NCI-H345 treated with DMSO at 0.1 percent for 48 hours (cell line): Measurements from ENCODE around the gene STARD10.
"Not testable (repeated sequence)": the region's sequence is repeated elsewhere in the genome, so short reads cannot be mapped to it uniquely, and the experiment has no call there.

Experiments
- DNase-seq: peaks from one replicate; lab custom pipeline; 2025; ENCODE audit not compliant: unreplicated experiment; lab: John Stamatoyannopoulos, UW

Gene STARD10

DNA sequence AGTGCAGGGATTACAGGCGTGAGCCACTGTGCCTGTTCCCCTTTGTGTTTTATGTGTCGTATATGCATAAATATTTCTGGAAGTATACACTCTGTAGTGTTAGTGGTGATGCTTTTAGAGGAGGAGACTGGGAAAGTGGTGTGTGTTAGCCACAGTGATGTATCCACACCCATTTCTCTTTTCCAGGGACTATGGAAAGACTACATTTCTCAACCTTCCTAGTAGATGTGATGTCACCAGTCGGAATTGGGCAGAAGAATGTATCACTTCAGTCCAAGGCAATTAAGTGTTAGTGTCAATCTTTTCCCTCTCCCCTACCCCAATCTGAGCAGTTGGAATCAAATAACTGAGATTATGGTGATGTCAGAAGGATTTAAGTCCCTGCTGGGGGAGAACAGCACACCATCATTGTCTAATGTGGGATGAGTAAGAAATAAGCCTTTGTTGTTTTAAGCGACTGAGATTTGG lies 14.5 kb upstream of the STARD10 start:
- DNase-seq = no peak

DNA sequence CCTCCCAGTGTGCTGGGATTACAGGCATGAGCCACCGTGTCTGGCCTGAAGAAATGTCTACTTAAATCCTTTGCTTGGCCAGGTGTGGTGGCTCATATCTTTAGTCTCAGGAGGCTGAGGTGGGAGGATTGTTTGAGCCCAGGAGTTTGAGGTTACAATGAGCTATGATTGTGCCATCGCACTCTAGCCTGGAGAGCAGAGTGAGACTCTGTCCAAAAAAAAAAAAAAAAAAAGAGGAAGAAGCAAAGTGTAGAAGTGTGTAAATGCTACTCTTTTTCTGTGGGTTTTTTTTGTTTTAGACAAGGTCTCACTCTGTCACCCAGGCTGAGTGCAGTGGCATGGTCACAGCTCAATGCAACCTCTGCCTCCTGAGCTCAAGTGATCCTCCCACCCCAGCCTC lies 13.9 kb upstream of the STARD10 start:
- DNase-seq = no peak

DNA sequence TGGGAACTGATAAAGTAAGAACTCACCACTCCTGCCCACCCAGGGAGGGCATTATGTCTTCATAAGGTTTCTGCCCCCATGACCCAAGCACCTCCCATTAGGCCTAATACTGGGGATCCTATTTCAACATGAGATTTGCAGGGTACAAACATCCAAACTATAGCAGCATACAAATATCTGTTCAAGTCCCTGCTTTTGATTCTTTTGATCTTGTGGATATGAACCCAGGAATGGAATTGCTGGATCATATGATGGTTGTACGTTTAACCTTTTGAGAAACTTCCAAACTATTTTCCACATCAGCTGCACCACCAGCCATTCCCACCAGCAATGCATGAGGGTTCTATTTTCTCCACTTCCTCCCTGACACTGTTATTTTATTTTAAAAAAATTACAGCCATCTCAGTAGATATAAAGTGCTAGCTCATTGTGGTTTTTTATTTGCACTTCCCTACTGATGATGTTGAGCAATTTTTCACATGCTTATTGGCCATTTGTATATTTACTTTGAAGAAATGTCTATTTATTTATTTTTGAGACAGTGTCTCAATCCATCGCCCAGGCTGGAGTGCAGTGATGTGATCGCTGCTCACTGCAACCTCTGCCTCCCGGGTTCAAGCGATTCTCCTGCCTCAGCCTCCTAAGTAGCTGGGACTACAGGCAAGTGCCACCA lies 13.3 kb upstream of the STARD10 start:
- DNase-seq = no peak

DNA sequence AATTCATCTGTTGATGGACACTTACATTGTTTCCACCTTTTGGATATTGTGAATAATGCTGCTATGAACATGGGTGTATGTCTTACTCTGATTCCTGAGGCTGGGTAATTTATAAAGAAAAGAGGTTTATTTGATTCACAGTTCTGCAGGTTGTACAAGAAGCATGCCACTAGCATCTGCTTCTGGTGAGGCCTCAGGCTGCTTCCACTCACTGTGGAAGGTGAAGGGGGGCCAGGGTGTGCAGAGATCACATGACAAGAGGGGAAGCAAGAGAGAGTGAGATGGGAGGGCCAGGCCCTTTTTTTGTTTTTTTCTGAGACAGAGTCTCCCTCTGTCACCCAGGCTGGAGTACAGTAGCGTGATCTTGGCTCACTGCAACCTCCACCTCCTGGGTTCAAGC lies 12.5 kb upstream of the STARD10 start:
- not testable (repeated sequence) for DNase-seq

DNA sequence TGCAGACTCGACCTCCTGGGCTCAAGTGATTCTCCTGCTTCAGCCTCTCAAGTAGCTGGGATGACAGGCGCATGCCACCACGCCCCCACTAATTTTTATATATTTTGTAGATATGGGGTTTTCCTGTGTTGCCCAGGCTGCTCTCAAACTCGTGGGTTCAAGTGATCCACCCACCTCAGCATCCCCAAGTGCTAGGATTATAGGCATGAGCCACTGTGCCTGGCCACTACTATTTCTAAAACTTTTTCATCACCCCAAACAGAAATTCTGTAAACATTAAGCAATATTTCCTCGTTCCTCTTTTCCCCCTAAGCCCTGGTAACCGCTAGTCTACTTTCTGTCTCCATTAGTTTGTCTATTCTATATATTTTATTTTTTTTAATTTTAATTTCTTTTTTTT lies 11.4 kb upstream of the STARD10 start:
- no peak for DNase-seq

DNA sequence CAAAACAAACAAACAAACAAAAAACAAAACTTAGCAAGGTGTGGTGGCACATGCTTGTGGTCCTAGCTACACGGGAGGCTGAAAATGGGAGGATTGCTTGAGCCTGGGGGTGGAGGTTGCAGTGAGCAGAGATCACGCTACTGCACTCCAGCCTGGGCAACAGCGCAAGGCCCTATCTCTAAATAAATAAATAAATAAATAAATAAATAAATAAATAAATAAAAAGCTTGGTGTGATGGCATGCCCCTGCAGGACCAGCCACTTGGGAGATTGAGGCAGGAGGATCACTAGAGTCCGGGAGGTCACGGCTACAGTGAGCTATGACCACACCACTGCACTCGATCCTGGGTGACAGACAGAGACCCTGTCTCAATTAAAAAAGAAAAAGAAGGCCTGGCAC lies 9.0 kb upstream of the STARD10 start:
- DNase-seq = no peak

DNA sequence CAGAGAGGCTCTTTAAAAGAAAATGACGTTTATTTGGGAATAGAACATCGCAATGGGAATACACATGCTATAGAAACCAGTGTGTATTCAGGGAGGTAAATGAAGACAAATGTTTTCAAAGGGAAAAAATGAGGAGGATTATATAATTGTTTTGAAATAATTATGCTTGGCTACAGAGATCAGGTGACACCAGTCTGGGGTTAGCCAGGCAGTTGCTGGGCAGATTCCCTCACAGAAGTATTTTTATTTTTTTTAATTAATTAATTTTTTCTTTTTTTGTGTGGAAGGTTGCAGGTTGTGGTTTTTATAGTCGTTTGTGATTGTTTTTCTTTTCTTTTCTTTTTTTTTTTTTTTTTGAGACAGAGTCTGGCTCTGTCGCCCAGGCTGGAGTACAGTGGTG lies 5.6 kb upstream of the STARD10 start:
- DNase-seq = no peak

DNA sequence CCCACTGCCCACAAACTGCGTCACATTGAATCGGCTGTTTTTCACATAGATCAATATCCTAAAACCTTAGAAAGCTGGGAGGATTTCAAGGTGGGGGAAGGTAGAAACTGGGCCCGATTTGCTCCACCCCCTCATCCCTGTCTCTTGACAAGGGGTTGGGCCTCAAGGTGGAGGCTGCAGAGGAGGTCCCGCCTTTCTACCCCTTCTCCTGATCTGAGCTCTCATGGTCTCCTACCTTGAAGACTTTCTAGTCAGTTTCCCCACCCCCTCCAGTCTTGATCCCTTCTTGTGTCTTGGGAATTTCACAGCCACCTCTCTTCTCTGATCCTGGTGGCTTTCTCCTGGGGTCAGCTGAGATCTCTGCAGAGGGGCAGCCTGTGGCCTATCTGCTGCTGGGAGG lies 4.5 kb upstream of the STARD10 start:
- no peak for DNase-seq

DNA sequence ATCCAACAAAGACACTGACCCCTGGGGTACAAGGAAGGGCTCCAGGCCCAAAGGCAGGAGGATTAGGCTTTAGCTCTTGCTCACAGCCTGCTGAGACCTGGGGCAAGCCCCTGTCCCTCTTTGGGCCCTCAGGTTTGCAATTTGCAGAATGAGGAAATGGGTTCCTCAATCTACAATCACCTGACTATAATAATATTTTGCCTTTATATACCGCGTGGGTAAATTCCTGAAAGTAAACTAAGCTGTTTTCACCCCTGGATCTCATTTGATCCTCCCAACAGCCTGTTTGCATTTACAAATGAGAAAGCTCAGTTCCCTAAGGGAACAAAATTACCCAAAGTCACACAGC lies 797 bp downstream of the STARD10 start:
- DNase-seq = no peak

DNA sequence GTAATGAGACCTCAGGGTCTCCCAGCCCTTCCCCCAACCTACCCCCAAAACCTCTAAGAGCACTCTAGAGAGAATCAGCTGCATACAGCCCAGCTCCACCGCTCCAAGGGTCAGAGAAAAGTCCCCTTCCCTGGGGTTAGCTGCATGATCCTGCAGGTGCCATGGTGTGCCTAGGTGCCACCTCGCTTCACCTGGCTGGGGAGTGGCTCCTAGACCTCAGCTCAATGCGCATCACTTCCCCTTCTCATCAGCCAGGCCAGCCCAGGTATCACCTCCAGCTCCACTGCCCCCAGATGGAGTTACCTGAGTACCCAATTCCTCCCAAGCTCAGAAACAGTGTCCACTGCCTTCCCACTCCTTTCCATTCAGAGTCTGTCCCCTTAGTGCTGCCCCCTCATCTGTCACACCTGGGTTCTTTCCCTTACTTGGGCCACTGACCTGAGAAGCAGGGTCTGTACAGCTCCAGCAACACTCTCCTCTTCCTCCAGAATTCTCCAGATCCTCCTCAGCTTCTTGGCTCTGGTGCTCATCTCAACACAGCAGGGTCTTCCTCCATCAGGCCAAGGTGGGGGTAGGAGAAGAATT lies 1.3 kb downstream of the STARD10 start:
- DNase-seq = no peak

DNA sequence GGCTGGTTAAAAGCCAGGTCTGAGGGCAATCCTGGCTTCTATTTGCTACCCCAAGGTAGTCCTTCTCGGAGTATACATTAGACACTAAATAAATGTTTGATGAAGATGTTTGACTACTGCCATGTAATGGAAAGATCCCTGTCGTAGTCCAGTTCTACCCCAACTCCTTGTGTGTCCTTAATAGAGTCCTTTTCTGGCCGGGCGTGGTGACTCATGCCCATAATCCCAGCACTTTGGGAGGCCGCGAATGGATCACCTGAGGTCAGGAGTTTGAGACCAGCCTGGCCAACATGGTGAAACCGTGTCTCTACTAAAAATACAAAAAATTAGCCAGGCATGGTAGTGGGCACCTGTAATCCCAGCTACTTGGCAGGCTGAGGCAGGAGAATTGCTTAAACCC lies 2.6 kb downstream of the STARD10 start:
- DNase-seq = not testable (repeated sequence)

DNA sequence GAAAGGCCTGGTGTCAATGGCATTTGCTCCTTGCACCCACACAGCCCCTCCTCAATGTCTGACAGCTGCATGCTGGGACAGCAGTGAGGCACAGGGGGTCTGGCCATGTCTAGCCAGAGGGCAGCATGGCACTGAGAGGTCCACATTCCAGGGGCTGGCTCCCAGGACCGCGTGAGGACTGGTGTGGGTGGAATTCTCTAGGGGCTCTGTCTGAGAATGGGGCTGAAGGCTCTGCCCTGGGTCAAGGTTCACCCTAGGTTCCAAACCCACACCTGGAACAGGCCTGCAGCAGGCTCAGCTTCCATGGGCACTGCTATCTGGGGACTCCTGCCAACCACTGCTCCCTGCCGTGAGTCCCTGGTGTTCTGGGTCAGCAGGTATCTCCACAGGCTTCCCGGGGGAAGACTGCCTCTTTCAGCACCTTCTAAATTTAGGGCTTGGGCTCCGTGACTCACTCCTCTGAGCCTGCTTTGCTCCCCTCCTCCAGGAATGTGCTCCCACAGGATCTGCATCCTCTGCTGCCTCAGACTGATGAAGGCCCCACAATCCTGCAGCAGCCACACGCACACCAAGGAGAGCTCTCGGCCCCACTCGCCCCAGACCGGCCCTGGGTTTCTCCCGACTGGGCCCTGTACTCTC lies 4.2 kb downstream of the STARD10 start:
- DNase-seq = no peak

DNA sequence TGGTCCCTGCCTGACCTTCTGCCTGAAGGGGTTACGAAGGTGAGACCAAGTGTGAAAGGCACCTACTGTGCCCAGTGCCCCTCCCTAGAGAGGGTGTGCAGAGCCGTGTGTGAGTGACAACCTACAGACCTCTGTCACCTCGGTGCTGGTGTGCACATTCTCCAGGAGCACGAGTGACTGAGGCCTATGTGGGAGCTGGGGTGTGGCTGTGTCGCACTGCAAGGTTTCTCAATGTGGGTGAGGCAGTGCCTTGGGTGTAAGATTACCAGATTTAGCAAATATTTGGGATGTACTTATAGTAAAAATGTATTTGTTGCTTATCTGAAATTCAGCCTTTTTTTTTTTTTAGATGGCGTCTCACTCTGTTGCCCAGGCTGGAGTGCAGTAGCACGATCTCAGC lies 5.6 kb downstream of the STARD10 start:
- no peak for DNase-seq

DNA sequence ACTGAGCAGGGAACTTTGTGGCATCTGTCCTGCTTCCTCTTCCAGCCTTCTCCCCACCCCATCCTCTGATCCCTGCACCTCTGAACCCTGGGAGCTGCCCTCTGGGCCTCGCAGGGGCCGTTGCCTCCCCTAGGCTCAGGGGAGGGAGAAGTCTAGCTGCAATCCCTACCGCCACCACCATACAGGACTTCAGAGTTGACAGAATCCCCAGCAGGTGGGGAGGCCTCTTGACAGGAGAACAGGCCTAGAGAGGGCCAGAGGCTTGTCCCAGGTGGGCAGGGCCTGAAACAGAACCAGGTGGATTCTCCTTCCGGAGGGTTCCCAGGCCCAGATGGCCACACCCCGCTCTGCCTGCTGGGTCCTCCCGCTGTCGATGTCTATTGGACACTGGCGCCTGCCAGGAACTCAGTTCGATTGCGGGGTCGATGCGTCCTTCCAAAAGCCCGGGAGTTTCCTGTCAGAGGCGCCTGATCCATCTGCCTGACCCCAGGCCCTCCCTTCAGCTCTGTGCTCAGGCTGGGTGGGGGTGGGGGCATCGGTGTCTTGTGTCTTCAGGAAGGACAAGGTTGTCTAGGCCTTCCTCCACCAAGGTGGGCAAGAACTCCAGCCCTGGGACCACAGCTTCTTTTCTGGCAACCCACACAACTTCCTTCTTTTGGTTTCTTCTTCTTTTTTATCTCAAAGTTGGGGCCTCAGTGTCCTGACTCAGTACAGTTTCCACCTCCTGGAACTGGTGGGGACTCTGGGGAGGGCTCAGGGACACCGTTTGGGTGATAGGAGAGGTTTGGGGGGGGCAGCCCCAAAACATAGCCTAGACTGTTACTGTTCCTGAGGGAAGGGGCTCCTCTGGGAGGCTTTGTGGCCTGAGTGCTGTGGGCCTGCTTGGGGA lies 6.4 kb downstream of the STARD10 start:
- peak; percentile 18 for DNase-seq

DNA sequence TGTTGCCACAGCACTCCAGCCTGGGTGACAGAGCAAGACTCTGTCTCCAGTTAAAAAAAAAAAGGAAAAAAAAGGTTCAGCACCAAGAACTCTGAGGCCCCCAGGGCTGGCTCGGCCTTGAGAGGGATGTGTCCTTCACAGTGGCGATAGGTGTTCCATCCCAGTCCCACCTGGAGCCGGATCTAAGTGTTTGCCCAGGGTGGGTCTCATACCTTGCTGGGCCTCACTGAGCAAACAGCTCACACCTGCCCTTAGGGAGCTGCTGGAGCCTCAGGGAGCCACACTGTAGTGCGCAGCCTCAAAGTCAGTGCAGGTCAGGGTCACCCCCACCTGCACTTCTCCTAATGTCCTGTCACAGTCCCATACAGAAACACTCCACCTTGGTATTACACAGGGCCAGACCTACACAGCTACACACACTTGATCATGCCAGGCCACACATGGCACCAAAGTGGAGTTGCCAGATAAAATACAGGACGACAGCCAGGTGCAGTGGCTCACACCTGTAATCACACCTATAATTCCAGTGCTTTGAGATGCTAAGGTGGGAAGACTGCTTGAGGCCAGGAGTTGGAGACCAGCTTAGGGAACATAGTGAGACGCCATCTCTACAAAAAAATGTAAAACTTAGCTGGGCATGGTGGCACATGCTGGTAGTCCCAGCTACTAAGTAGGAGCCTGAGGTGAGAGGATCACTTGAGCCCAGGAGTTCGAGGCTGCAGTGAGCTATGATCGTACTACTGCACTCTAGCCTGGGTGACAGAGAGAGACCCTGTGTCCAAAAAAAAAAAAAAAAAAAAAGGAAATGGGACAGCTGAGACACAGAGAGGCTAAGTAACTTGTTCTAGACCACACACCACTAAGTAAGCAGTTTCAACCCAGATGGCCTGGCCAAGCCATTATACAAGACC lies 7.3 kb downstream of the STARD10 start:
- peak; percentile 82 for DNase-seq

DNA sequence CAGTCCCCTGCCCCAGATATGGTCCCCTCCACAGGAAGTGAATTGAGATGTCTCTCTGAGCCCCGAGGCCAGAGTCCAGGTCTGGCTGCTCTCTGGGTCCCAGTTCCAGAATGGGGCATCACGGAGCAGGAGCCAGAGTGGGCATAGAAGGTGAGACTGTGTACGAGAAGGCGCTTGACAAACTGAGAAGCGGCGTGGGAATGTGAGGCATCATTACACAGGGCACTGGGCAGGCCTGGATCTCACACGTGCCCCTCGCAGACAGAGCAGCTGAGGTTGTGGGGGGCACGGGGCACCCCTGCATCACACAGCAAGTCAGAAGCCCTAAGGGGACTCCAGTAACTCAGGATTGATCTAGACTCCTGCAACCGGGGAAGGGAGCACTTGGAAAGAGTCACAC lies 9.2 kb downstream of the STARD10 start:
- no peak for DNase-seq

DNA sequence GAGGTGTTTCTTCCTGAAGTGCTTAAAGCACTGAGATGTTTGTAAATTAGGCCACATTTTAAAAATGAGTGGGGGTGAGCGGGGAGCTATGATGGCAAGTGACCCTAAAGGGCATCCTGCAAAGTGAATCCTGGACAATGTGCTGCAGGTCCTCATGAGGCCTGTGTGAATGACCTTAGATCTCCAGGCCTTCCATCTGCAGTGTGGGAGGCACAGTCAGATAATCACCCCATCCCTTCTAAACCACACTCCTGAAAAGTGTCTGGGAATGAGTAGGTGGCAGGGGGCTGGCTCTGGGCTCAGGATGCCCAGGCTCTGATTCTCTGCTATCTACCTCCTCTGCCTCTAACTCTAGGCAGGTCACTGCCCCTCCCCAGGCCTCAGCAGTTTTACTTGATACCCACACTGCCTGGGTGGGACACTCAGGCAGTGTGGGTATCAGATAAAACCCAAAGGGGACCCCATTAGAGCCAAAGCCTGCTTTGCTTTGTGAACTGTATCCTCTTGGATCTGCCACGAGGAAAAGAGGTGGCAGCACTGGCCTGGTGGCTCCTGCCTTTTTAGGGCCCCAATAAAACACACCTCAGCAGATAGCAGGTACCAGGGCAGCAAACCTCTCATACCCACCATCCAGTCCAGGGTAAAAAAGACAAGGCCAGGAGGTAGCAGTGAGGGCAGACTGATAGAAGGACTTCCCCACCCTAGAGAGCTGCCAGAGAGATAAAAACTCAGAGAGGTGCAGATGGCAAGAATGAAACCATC lies 10.5 kb downstream of the STARD10 start:
- no peak for DNase-seq

DNA sequence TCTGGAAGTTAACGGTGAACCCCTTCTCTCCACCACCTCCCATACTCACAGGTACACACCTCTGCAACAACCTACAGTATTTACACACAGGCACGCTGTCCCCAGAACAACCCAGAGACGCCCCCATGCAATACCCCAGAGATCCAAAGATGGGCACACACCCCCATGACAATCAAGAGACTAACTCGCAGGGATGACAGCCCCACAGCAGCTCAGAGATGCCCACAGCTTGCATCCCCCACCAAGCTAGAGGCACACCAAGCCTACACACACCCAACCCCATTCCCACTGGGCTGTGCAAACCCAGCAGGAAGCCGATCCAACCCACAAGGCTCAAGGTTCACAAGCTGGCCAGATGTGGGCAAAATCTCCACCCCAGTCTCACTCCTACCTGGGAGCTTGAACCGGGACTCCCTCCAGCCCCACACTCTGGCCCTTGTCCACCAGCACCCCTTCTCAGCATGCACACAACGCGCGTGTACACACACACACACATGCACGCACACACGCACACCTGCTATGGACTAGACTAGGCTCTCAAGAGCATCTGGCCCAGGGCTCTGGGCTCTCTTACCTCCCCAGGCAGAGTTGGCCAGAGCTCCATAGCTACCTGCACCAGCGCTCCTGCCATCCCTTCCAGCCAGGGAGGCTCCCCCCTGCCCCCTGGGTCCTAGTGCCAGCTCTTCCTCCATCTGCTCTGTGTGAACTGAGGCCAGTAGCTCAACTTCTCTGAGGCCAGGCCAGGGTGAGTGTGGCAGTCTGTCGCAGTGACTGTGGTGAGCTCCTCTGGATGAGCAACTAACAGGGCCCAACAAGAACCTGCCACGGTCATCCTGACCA lies 11.5 kb downstream of the STARD10 start:
- DNase-seq = peak; percentile 60
